ENCODE measurements around the gene PEX6. TPM values are rescaled to one million over a fixed set of nuclear protein-coding genes. Genes with fewer than 3 reads are reported as not detected.

Gene PEX6
- polyA plus RNA-seq, 1 experiment, result 6.8 TPM

DNA sequence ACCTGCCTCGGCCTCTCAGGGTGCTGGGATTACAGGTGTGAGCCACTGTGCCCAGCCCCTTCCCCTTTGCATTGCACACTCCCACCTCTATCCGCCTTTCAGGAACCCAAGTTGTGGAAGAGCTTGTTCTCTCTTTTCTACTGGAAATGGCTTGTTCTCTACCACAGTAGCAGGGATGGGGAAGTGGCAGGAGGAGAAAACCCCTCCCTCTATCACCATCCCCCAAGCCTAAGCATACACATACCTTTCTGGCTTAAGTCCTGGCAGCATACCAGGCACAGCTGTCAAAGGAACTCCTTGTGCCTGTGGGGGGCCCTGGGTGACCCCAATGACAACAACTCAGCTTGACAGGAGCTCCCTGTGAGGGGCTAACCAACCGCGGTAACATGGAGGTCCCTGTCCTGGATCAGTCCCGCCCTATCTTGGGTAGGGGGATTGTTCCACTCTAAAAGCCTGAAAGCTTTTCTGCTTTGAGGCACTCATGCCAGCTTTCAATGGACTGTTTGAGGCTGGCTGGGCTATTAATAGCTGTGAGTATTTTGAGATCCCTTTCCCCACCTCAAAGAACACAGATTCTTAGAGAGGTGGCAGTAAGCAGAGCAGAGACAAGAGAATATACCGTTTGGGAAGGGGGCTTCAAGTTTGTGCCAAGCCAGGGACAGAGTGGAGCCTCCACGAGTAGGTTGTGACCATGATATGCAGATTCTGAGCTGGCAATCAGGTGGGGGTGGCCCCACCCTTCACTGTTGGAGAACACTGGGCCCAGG is 37.4 kb upstream of the PEX6 start:
- H3K27ac ChIP-seq (ENCODE audit: low read depth, low read length), result no peak overlapping the region

DNA sequence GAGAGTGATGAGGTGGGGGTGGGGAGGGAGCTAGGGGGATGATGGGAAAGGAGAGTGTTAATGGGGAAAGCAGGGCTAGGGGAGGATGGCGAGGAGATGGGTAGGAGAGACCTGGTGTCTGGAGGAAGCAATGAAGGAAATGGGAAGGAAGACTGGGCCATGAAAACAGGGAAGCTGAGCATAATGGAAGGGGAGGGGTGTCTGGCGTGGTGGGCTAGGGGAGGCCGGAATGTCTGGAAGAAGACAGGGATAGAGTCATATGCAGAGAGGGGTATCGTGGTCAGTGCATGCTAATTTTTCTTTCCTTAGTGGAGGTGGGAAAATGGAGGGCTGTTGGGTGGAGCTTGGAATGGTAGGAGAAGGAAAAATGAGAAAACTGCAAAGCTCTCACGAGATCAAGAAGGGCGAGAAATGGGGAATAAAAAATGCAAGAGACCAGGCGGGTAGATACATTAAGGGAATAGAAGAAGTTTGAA is 35.5 kb upstream of the PEX6 start:
- no peak for DNase-seq (ENCODE audit: low read depth, low spot score)
- Histone ChIP-seq H3K9me3 (ENCODE audit: control insufficient read depth, insufficient read depth, low read length) (no peaks in the 10 kb centered on the region; the same call in 1 of the 2 replicates), H3K4me3 (ENCODE audit: low read depth, low read length) (peak overlapping the region; percentile 99), H3K27ac (ENCODE audit: low read depth, low read length) (peak overlapping the region; percentile 57), H3K27me3 (ENCODE audit: control insufficient read depth, insufficient read depth, low read length) (no peaks in the 10 kb centered on the region)
- ChIA-PET POLR2A (interaction anchor here (0.6 to 2.3 kb wide), 10 partner anchors 10 to 213 kb away, joined by 3 to 25 read pairs (median 4); partner anchors contain the start of genes CNPY3, CUL7 and PPP2R5D), CTCF (interaction anchor here (0.6 to 2.1 kb wide), 5 partner anchors 14 to 129 kb away, joined by 3 to 7 read pairs (median 4); partner anchors contain the start of gene CNPY3)
- TF ChIP-seq, protein P1, sequence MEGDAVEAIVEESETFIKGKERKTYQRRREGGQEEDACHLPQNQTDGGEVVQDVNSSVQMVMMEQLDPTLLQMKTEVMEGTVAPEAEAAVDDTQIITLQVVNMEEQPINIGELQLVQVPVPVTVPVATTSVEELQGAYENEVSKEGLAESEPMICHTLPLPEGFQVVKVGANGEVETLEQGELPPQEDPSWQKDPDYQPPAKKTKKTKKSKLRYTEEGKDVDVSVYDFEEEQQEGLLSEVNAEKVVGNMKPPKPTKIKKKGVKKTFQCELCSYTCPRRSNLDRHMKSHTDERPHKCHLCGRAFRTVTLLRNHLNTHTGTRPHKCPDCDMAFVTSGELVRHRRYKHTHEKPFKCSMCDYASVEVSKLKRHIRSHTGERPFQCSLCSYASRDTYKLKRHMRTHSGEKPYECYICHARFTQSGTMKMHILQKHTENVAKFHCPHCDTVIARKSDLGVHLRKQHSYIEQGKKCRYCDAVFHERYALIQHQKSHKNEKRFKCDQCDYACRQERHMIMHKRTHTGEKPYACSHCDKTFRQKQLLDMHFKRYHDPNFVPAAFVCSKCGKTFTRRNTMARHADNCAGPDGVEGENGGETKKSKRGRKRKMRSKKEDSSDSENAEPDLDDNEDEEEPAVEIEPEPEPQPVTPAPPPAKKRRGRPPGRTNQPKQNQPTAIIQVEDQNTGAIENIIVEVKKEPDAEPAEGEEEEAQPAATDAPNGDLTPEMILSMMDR (IDR thresholded peaks at IDR 0.05; ENCODE audit: low read depth, low read length), result no peak

More for the DNA sequence above, 37.4 kb upstream of the PEX6 start:
- TF ChIP-seq, protein P1 (IDR thresholded peaks at IDR 0.05; ENCODE audit: low read depth, low read length), result no peak
- no peak overlapping the region for H3K4me3 ChIP-seq (ENCODE audit: low read depth, low read length)
- ChIA-PET POLR2A (no interaction called here), CTCF (interaction anchor here (1.0 kb wide), 1 partner anchor 14 kb away, joined by 3 read pairs; no protein-coding TSS in a partner anchor)
- H3K9me3 ChIP-seq (ENCODE audit: control insufficient read depth, insufficient read depth, low read length), result no peaks in the 10 kb centered on the region; the same call in 1 of the 2 replicates
- no peak for DNase-seq (ENCODE audit: low read depth, low spot score)
- H3K27me3 ChIP-seq (ENCODE audit: control insufficient read depth, insufficient read depth, low read length), result no peaks in the 10 kb centered on the region

DNA sequence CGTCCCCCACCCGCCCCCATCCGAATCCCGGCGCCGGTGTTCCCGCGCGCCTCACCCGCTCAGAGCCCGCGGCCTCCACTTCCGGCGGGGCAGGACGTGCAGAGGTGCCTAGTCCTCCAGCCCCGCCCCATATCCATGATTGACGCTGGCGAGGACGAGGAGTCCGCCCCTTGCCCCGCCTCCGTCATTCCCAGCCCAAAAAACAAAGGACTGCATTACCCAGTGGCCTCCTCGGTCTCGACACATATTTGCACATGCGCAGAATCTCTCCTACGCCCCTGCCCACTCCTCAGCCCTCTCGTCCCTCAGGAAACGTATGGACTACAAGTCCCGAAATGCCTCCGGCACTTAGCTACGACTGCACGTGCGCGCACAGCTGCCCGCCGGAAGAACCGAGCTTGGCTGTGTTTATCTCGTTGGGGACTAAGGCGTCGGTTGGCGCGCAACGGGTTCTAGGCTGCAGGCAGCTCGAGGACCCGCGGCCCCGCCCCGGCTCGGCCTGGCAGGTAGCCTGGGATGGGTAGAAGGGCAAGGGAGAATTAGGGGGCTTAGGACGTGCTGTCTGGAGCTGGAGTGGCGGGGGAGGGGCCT is 35.0 kb upstream of the PEX6 start, which contains the start of the genes KLHDC3 and MEA1:
TSS of gene KLHDC3 (plus strand) at position 407 of the 591 bp plus-strand sequence. CDS start 2,944 bp downstream, outside the sequence.
TSS of gene MEA1 (minus strand) at position 104 of the 591 bp plus-strand sequence. CDS start 133 bp downstream, outside the sequence.
- ChIA-PET POLR2A (interaction anchor here (0.6 to 2.3 kb wide), 8 partner anchors 9 to 160 kb away, joined by 3 to 25 read pairs (median 5); partner anchors contain the start of genes CNPY3, CUL7 and PPP2R5D), CTCF (interaction anchor here (1.3 to 2.1 kb wide), 3 partner anchors 84 to 130 kb away, joined by 3 to 7 read pairs (median 6); partner anchors contain the start of gene CNPY3)
- DNase-seq (ENCODE audit: low read depth, low spot score), result peak; percentile 100
- TF ChIP-seq, protein P1 (IDR thresholded peaks at IDR 0.05; ENCODE audit: low read depth, low read length), result no peak
- H3K27me3 ChIP-seq (ENCODE audit: control insufficient read depth, insufficient read depth, low read length), result no peaks in the 10 kb centered on the region
- H3K9me3 ChIP-seq (ENCODE audit: control insufficient read depth, insufficient read depth, low read length), result no peaks in the 10 kb centered on the region; the same call in 1 of the 2 replicates
- H3K27ac ChIP-seq (ENCODE audit: low read depth, low read length), result peak within 1 kb of the TSS; percentile 57
- H3K4me3 ChIP-seq (ENCODE audit: low read depth, low read length), result peak within 1 kb of the TSS; percentile 99

DNA sequence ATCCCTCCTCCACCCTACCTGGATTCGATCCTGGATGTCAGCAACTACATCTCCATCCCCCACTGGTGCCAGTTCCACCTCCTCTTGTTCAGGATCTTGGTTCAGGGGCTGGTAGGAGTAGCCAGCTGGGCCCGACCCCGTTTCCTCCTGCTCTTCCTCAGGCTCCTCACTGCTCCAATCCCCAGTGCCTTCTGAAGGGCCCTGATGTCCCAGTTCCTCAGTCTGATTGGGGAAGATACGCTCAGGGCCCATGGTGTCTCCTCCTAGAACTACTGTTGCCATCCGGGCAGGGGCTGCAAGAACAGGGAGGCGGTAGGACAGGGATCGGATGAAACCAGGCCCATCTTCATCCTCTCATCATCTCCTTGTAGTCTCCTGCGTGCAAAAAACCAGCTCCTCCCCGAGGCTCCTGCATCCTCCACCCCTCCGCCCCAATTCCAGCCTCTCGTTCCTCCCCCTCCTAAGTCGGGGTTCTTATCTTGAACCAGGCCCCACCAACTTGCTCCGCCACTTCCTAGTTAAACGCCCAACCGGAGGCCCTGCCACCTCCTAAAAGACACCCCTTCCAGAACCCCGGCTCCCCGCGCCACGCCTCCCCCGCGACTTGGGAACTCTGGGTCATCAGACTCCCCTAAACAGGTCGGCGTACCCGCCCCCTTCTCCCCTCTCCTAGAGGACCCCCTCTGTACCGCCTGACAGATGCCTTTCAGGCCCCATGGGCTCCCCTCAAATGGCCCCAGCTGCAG is 34.3 kb upstream of the PEX6 start:
- CTCF ChIA-PET, result interaction anchor here (1.0 to 2.1 kb wide), 3 partner anchors 112 to 351 kb away, joined by 3 to 7 read pairs (median 6); no protein-coding TSS in a partner anchor
- POLR2A ChIA-PET, result interaction anchor here (1.3 to 2.3 kb wide), 4 partner anchors 8 to 84 kb away, joined by 4 to 25 read pairs (median 10); partner anchors contain the start of genes CNPY3, CUL7 and PPP2R5D

More for the DNA sequence above, 34.3 kb upstream of the PEX6 start:
- Histone ChIP-seq H3K9me3 (ENCODE audit: control insufficient read depth, insufficient read depth, low read length) (no peaks in the 10 kb centered on the region; the same call in 1 of the 2 replicates), H3K27me3 (ENCODE audit: control insufficient read depth, insufficient read depth, low read length) (no peaks in the 10 kb centered on the region), H3K27ac (ENCODE audit: low read depth, low read length) (peak overlapping the region; percentile 31), H3K4me3 (ENCODE audit: low read depth, low read length) (peak overlapping the region; percentile 79)
- no peak for DNase-seq (ENCODE audit: low read depth, low spot score)
- TF ChIP-seq, protein P1 (IDR thresholded peaks at IDR 0.05; ENCODE audit: low read depth, low read length), result no peak
